Measurements from ENCODE around the gene VMP1. TPM values are rescaled to one million over a fixed set of nuclear protein-coding genes. Genes with fewer than 3 reads are reported as not detected.

The VMP1 gene
- total and polyA plus RNA-seq, 2 of the 4 experiments (the other 2 are of a cell fraction), result 89.8 to 197 TPM

- H3K27me3 ChIP-seq (ENCODE audit: control insufficient read depth, insufficient read depth, low read length), result no peaks in the 10 kb centered on the region
- H4K20me1 ChIP-seq (ENCODE audit: insufficient read depth, low read length), result no peaks in the 10 kb centered on the region
- in situ Hi-C loops (cut with MboI; ENCODE audit: low sequenced_read_pairs) (no loop called here), dilution Hi-C loops (cut with HindIII; ENCODE audit: low sequenced_read_pairs, unreplicated experiment) (no loop called here), intact Hi-C loops (cut with micrococcal nuclease) (no loop called here)
- no peak overlapping the region for H2AK9ac ChIP-seq (replicated peaks; ENCODE audit: low read depth, low read length, poor library complexity)
- no peak overlapping the region for H3K9ac ChIP-seq (ENCODE audit: low read depth, low read length)
- no peak overlapping the region for H3K27ac ChIP-seq (ENCODE audit: insufficient read depth, low read length)
- ChIA-PET CTCF (no interaction called here), POLR2A (ENCODE audit: unreplicated experiment) (no interaction called here)
- H4K91ac ChIP-seq (ENCODE audit: insufficient read depth, low read depth, low read length), result no peak overlapping the region
- no peak overlapping the region for H2AK5ac ChIP-seq (ENCODE audit: low read depth, low read length)
- H3K9me3 ChIP-seq (ENCODE audit: control insufficient read depth, insufficient read depth, low read length), result no peaks in the 10 kb centered on the region
- DNase-seq, result no peak
- no peak overlapping the region for H2BK5ac ChIP-seq (ENCODE audit: low read depth, low read length, poor library complexity, severe bottlenecking)
- no peak overlapping the region for H3K4me3 ChIP-seq (ENCODE audit: insufficient read depth, low read depth, low read length)
- no peaks in the 10 kb centered on the region for H3K79me1 ChIP-seq (ENCODE audit: low read depth in 1 of 2, low read length in 2 of 2)
- no peak overlapping the region for H3K56ac ChIP-seq (ENCODE audit: extremely low read depth, insufficient read depth, low read length)
- no peak overlapping the region for H3K14ac ChIP-seq (replicated peaks; ENCODE audit: low read depth, low read length)
- no peak overlapping the region for H2AFZ ChIP-seq (replicated peaks; ENCODE audit: low read length, poor library complexity)
- H2BK20ac ChIP-seq (ENCODE audit: low read depth, low read length), result no peak overlapping the region
- H3K9me1 ChIP-seq (ENCODE audit: insufficient read depth, low read length), result no peaks in the 10 kb centered on the region
- no peak overlapping the region for H2BK120ac ChIP-seq (ENCODE audit: low read depth, low read length)
- H3K4me1 ChIP-seq (ENCODE audit: control insufficient read depth, insufficient read depth, low read length), result no peaks in the 10 kb centered on the region
- ATAC-seq (ENCODE audit: low read depth), result no peak
- TF ChIP-seq MAFK (IDR thresholded peaks at IDR 0.05; ENCODE audit: low read depth, low read length) (no peak), RFX5 (IDR thresholded peaks at IDR 0.05; ENCODE audit: low read depth, low read length) (no peak), CHD1 (IDR thresholded peaks at IDR 0.05; ENCODE audit: low read depth, low read length) (no peak), CEBPB (IDR thresholded peaks at IDR 0.05; ENCODE audit: low read depth, low read length) (no peak), FOS (IDR thresholded peaks at IDR 0.05; ENCODE audit: low read depth, low read length) (no peak), BHLHE40 (IDR thresholded peaks at IDR 0.05; ENCODE audit: low read depth, low read length) (no peak), RAD21 (IDR thresholded peaks at IDR 0.05; ENCODE audit: low read length) (no peak), SMC3 (IDR thresholded peaks at IDR 0.05; ENCODE audit: low read depth, low read length) (no peak), CTCF (conservative IDR thresholded peaks at IDR 0.05; ENCODE audit: low read depth, low read length) (no peak), NFE2L2 (IDR thresholded peaks at IDR 0.05; ENCODE audit: low read depth, low read length) (no peak), ELK1 (IDR thresholded peaks at IDR 0.05; ENCODE audit: borderline replicate concordance, low read depth, low read length) (no peak)
- BruUV-seq (replicated peaks), result no TSS peak
- H4K5ac ChIP-seq (ENCODE audit: low read depth, low read length), result no peak overlapping the region
- H4K8ac ChIP-seq (ENCODE audit: low read depth in 2 of 2, low read length in 2 of 2), result no peak overlapping the region
- no peak overlapping the region for H3K4me2 ChIP-seq (ENCODE audit: low read depth, low read length)
- no peak overlapping the region for H3K4ac ChIP-seq (ENCODE audit: low read depth, low read length)
- no peak overlapping the region for H3K23ac ChIP-seq (ENCODE audit: low read depth, low read length)
- H3K36me3 ChIP-seq (ENCODE audit: control insufficient read depth, insufficient read depth, low read length), result peaks cover 5% of the 10 kb centered on the region
- WGBS, 2 experiments (ENCODE audit: extremely low coverage in 2 of 2, insufficient read length in 1 of 2), result 100% methylated on average over 2 of the region's 5 CpGs; no CpG with 5 or more reads in 1 of the 2 experiments
- H3K18ac ChIP-seq (ENCODE audit: low read depth, low read length), result no peak overlapping the region
- no peak overlapping the region for H2BK15ac ChIP-seq (ENCODE audit: low read depth, low read length)
Observed at GRCh38 chr17:59877965-59878364, 170.5 kb downstream of the VMP1 start.

All from IMR-90 (cell line).